ENCODE results near the gene PLEKHG2.

Gene PLEKHG2

GRCh38 chr19:39412867-39413271 lies 400 bp downstream of the PLEKHG2 start:
- TF ChIP-seq, protein P1, sequence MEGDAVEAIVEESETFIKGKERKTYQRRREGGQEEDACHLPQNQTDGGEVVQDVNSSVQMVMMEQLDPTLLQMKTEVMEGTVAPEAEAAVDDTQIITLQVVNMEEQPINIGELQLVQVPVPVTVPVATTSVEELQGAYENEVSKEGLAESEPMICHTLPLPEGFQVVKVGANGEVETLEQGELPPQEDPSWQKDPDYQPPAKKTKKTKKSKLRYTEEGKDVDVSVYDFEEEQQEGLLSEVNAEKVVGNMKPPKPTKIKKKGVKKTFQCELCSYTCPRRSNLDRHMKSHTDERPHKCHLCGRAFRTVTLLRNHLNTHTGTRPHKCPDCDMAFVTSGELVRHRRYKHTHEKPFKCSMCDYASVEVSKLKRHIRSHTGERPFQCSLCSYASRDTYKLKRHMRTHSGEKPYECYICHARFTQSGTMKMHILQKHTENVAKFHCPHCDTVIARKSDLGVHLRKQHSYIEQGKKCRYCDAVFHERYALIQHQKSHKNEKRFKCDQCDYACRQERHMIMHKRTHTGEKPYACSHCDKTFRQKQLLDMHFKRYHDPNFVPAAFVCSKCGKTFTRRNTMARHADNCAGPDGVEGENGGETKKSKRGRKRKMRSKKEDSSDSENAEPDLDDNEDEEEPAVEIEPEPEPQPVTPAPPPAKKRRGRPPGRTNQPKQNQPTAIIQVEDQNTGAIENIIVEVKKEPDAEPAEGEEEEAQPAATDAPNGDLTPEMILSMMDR (IDR thresholded peaks at IDR 0.05; ENCODE audit: control extremely low read depth, extremely low read depth, low read depth, missing control alignments) = no peak
- DNase-seq (ENCODE audit: extremely low spot score) = no peak
- POLR2A ChIA-PET = interaction anchor here (0.7 to 2.3 kb wide), 4 partner anchors 8 to 99 kb away, joined by 3 to 23 read pairs (median 4); no protein-coding TSS in a partner anchor
- CTCF ChIA-PET = interaction anchor here (1.1 to 2.3 kb wide), 9 partner anchors 8 to 291 kb away, joined by 4 to 103 read pairs (median 7); no protein-coding TSS in a partner anchor

- no peak for DNase-seq (ENCODE audit: extremely low spot score)
- ChIA-PET POLR2A (interaction anchor here (0.6 to 1.5 kb wide), 2 partner anchors 16 to 46 kb away, joined by 3 to 7 read pairs; no protein-coding TSS in a partner anchor), CTCF (interaction anchor here (1.1 to 1.5 kb wide), 7 partner anchors 16 to 120 kb away, joined by 3 to 5 read pairs (median 4); partner anchors contain the start of genes EID2B, RPS16 and SAMD4B)
- TF ChIP-seq, protein P1 (IDR thresholded peaks at IDR 0.05; ENCODE audit: control extremely low read depth, extremely low read depth, low read depth, missing control alignments) = no peak
Observed at GRCh38 chr19:39413272-39413910, 922 bp downstream of the PLEKHG2 start.

GRCh38 chr19:39413911-39414608 lies 1.6 kb downstream of the PLEKHG2 start:
- TF ChIP-seq, protein P1 (IDR thresholded peaks at IDR 0.05; ENCODE audit: control extremely low read depth, extremely low read depth, low read depth, missing control alignments) = peak; percentile 29
- no peak for DNase-seq (ENCODE audit: extremely low spot score)
- CTCF ChIA-PET = interaction anchor here (1.1 to 1.5 kb wide), 9 partner anchors 16 to 119 kb away, joined by 3 to 12 read pairs (median 4); partner anchors contain the start of genes EID2B, MED29, PAF1 and RPS16
- POLR2A ChIA-PET = interaction anchor here (0.6 to 1.5 kb wide), 2 partner anchors 16 to 45 kb away, joined by 3 to 7 read pairs; no protein-coding TSS in a partner anchor

DNA sequence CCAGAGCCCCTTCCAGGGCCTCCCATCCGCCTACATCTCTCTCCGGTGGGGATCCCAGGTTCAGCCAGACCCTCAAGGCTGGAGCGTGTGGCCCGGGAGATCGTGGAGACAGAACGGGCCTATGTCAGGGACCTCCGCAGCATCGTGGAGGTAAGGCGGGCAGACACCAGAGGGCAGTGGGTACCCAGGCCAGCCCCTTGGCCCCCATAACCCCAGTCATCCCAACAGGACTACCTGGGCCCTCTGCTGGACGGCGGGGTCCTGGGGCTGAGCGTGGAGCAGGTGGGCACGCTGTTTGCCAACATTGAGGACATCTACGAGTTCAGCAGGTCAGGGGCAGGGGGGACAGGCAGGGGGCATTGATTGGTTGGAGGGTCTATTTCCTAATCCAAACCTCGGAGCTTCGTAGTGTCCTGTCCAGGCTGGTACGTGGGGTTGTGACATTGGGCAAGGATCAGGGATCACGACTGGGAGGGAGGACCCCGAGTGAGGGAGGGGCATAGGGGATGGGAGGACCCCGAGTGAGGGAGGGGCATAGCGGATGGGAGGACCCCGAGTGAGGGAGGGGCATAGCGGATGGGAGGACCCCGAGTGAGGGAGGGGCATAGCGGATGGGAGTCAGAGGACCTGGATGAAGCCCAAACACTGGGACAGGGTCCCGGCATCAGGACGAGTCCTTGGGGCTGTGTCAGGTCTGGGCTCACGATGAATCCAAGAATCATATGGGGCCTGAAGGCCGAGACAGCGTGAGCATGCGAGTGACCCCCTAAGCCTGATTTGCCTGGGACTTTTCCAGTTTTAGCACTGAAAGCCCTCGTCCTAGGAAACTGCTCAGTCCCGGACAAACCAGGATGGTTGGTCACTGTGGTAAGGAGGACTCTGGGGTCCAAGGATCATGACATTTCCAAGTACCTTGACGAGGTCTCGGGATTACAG lies 2.9 kb downstream of the PLEKHG2 start:
- TF ChIP-seq, protein P1 (IDR thresholded peaks at IDR 0.05; ENCODE audit: control extremely low read depth, extremely low read depth, low read depth, missing control alignments) = no peak
- DNase-seq (ENCODE audit: extremely low spot score) = no peak
- ChIA-PET CTCF (interaction anchor here (1.0 to 1.9 kb wide), 5 partner anchors 18 to 26 kb away, joined by 3 to 12 read pairs (median 5); partner anchors contain the start of genes MED29 and PAF1), POLR2A (interaction anchor here (1.2 to 1.5 kb wide), 2 partner anchors 11 to 18 kb away, joined by 5 to 7 read pairs; no protein-coding TSS in a partner anchor)

- CTCF ChIA-PET = interaction anchor here (1.0 to 1.9 kb wide), 3 partner anchors 17 to 24 kb away, joined by 3 to 6 read pairs (median 3); no protein-coding TSS in a partner anchor
- TF ChIP-seq, protein P1 (IDR thresholded peaks at IDR 0.05; ENCODE audit: control extremely low read depth, extremely low read depth, low read depth, missing control alignments) = no peak
- POLR2A ChIA-PET = interaction anchor here (1.2 kb wide), 1 partner anchor 10 kb away, joined by 5 read pairs; no protein-coding TSS in a partner anchor
- no peak for DNase-seq (ENCODE audit: extremely low spot score)
Observed at GRCh38 chr19:39416152-39417120, 4.0 kb downstream of the PLEKHG2 start.

Measured in GM10248 (cell line).